HepG2 (cell line): ENCODE results near the gene ANKRD10. TPM values are rescaled to one million over a fixed set of nuclear protein-coding genes. Genes with fewer than 3 reads are reported as not detected.

Source experiments
- ARNT2 ChIP-seq: sonication (generic); formaldehyde crosslinking; IDR thresholded peaks from 2 replicates; pipeline ENCODE4 v1.8.0; 2022; ENCODE audit warnings: mild to moderate bottlenecking, low read depth, missing genetic modification reagents, moderate library complexity
- ESRRA ChIP-seq: sonication (generic); formaldehyde crosslinking; IDR thresholded peaks from 2 replicates; pipeline ENCODE4 v1.5.1; 2020; ENCODE audit warnings: mild to moderate bottlenecking, low read depth, missing genetic modification reagents
- ETV5 ChIP-seq: IDR thresholded peaks from 2 replicates; pipeline ENCODE4 v1.6.1; 2018; ENCODE audit warnings: missing biosample characterization, missing genetic modification reagents, inconsistent platforms, borderline replicate concordance
- FOXO4 ChIP-seq: sonication (generic); formaldehyde crosslinking; conservative IDR thresholded peaks from 2 replicates; pipeline ENCODE4 v1.8.1; 2023; ENCODE audit warnings: missing genetic modification reagents
- HINFP ChIP-seq: sonication (generic); formaldehyde crosslinking; IDR thresholded peaks from 2 replicates; pipeline ENCODE4 v1.4.0; 2020; ENCODE audit warnings: low read depth, mild to moderate bottlenecking, missing genetic modification reagents
- MBNL3 ChIP-seq: fragments of 250-450 bp; sonication (Bioruptor Pico); conservative IDR thresholded peaks from 2 replicates; pipeline ENCODE4 v1.8.0; 2022; ENCODE audit warnings: mild to moderate bottlenecking, inconsistent platforms
- NFE2L2 ChIP-seq: fragments of 150-350 bp; IDR thresholded peaks from 2 replicates; pipeline ENCODE4 v1.6.1; 2014; ENCODE audit warnings: low read length
- NFIC ChIP-seq: IDR thresholded peaks from 2 replicates; pipeline ENCODE4 v1.6.1; 2012; ENCODE audit warnings: mild to moderate bottlenecking, low read length, inconsistent platforms
- NRL ChIP-seq: sonication (generic); formaldehyde crosslinking; IDR thresholded peaks from 2 replicates; pipeline ENCODE4 v1.5.0; 2020; ENCODE audit warnings: missing genetic modification reagents, mild to moderate bottlenecking, moderate library complexity, borderline replicate concordance
- PAWR ChIP-seq: sonication (generic); formaldehyde crosslinking; IDR thresholded peaks from 2 replicates; pipeline ENCODE4 v1.4.0; 2020; ENCODE audit warnings: missing genetic modification reagents, mild to moderate bottlenecking, borderline replicate concordance
- PHB2 ChIP-seq: fragments of 450-650 bp; IDR thresholded peaks from 2 replicates; pipeline ENCODE4 v1.6.1; 2018; ENCODE audit not compliant: partially characterized antibody
- PHF8 ChIP-seq: sonication (generic); formaldehyde crosslinking; IDR thresholded peaks from 2 replicates; pipeline ENCODE4 v1.5.0; 2020; ENCODE audit warnings: missing genetic modification reagents
- POGZ ChIP-seq: sonication (generic); formaldehyde crosslinking; IDR thresholded peaks from 2 replicates; pipeline ENCODE4 v1.4.0; 2020; ENCODE audit warnings: mild to moderate bottlenecking, missing genetic modification reagents
- SNAPC5 ChIP-seq: sonication (generic); formaldehyde crosslinking; IDR thresholded peaks from 2 replicates; pipeline ENCODE4 v1.8.1; 2023; ENCODE audit warnings: mild to moderate bottlenecking, missing genetic modification reagents, borderline replicate concordance
- SSRP1 ChIP-seq: IDR thresholded peaks from 2 replicates; pipeline ENCODE4 v1.6.1; 2016; ENCODE audit warnings: control low read depth
- ZFX ChIP-seq: sonication (generic); formaldehyde crosslinking; IDR thresholded peaks from 2 replicates; pipeline ENCODE4 v1.4.0; 2020; ENCODE audit warnings: mild to moderate bottlenecking, low read depth, missing genetic modification reagents, moderate library complexity
- ZNF30 ChIP-seq: sonication (generic); formaldehyde crosslinking; IDR thresholded peaks from 2 replicates; pipeline ENCODE4 v1.5.0; 2020; ENCODE audit warnings: mild to moderate bottlenecking, missing genetic modification reagents
- ZNF513 ChIP-seq: sonication (generic); formaldehyde crosslinking; conservative IDR thresholded peaks from 2 replicates; pipeline ENCODE4 v1.5.0; 2020; ENCODE audit warnings: missing genetic modification reagents
- ZNF557 ChIP-seq: sonication (generic); formaldehyde crosslinking; IDR thresholded peaks from 2 replicates; pipeline ENCODE4 v1.4.0; 2020; ENCODE audit warnings: missing genetic modification reagents
- ZNF563 ChIP-seq: sonication (generic); formaldehyde crosslinking; IDR thresholded peaks from 2 replicates; pipeline ENCODE4 v1.8.0; 2022; ENCODE audit warnings: mild to moderate bottlenecking, moderate library complexity, missing genetic modification reagents
- ZNF564 ChIP-seq: sonication (generic); formaldehyde crosslinking; IDR thresholded peaks from 2 replicates; pipeline ENCODE4 v1.8.1; 2023; ENCODE audit warnings: mild to moderate bottlenecking, missing genetic modification reagents
- ZNF607 ChIP-seq: sonication (generic); formaldehyde crosslinking; IDR thresholded peaks from 2 replicates; pipeline ENCODE4 v1.5.1; 2020; ENCODE audit warnings: missing genetic modification reagents, mild to moderate bottlenecking, borderline replicate concordance
- ZNF784 ChIP-seq: sonication (generic); formaldehyde crosslinking; IDR thresholded peaks from 2 replicates; pipeline ENCODE4 v1.5.1; 2020; ENCODE audit warnings: missing genetic modification reagents, mild to moderate bottlenecking, borderline replicate concordance
- ZNF879 ChIP-seq: sonication (generic); formaldehyde crosslinking; IDR thresholded peaks from 2 replicates; pipeline ENCODE4 v1.8.1; 2023; ENCODE audit warnings: missing genetic modification reagents
- ZSCAN12 ChIP-seq: sonication (generic); formaldehyde crosslinking; IDR thresholded peaks from 2 replicates; pipeline ENCODE4 v1.9.0; 2021; ENCODE audit warnings: mild to moderate bottlenecking, missing genetic modification reagents
- ZSCAN31 ChIP-seq: sonication (generic); formaldehyde crosslinking; IDR thresholded peaks from 2 replicates; pipeline ENCODE4 v1.5.0; 2020; ENCODE audit warnings: low read depth, mild to moderate bottlenecking, missing genetic modification reagents
- polyA plus RNA-seq, 8 experiments: library from polyadenylated mRNA; depleted of rRNA in 3 of 8; stranded (reverse) in 7 of 8; unstranded in 1 of 8; fragments of >200 nt; fragmentation: Illumina TruSeq in 4 of 8; extraction: Trizol in 4 of 8; gene quantifications; 2 replicates each; pipeline versions ENCODE4 v1.2.1 to v1.2.3, GENCODE V29; 2011 to 2016; ENCODE audit warnings: low read depth in 4 of 8, missing spikeins in 1 of 8, mixed read lengths in 1 of 8; ENCODE audit not compliant: insufficient read depth in 1 of 8
- total RNA-seq, 5 experiments: library from RNA; depleted of rRNA; stranded (reverse); fragments of >200 nt; fragmentation: Illumina TruSeq; extraction: Trizol; gene quantifications; 2 replicates each; pipeline ENCODE4 v1.2.3, GENCODE V29; 2016; ENCODE audit warnings: low read depth in 1 of 5

Gene ANKRD10
- total and polyA plus RNA-seq, 2 of the 13 experiments (the other 11 are each of a cell fraction or from before 2014, with no cell fraction given): 108 to 115 TPM

GRCh38 chr13:110915057-110915873 lies at the start of gene ANKRD10 (continued):
- no peak for TF ChIP-seq FOXO4 (CRISPR knock-in tag)
- no peak for TF ChIP-seq MBNL3 (CRISPR knock-in tag)
- no peak for TF ChIP-seq ZNF879
- no peak for TF ChIP-seq SNAPC5 (CRISPR knock-in tag)
- peak; percentile 88 for TF ChIP-seq PHF8 (CRISPR knock-in tag)
- TF ChIP-seq PHB2: no peak
- no peak for TF ChIP-seq NFE2L2
- 0 out of 2 replicates have a peak, but pooled peaks have one; percentile 26 for TF ChIP-seq ZSCAN31 (CRISPR knock-in tag)
- TF ChIP-seq ZNF564 (CRISPR knock-in tag): no peak
- TF ChIP-seq ZNF607 (CRISPR knock-in tag): peak; percentile 73; the same call in 1 of the 2 replicates
- TF ChIP-seq HINFP: no peak
- TF ChIP-seq ZNF563 (CRISPR knock-in tag): no peak
- TF ChIP-seq ZNF30 (CRISPR knock-in tag): no peak
- TF ChIP-seq POGZ (CRISPR knock-in tag): no peak
- no peak for TF ChIP-seq ZNF557 (CRISPR knock-in tag)
- no peak for TF ChIP-seq NFIC
- TF ChIP-seq ZFX (CRISPR knock-in tag): peak; percentile 80
- no peak for TF ChIP-seq ZNF784 (CRISPR knock-in tag)
- TF ChIP-seq ETV5: no peak; the same call in 1 of the 2 replicates
- TF ChIP-seq ZSCAN12: 0 out of 2 replicates have a peak, but pooled peaks have one; percentile 67
- TF ChIP-seq NRL: peak; percentile 60; the same call in 1 of the 2 replicates
- TF ChIP-seq ARNT2 (CRISPR knock-in tag): no peak
- no peak for TF ChIP-seq PAWR
- no peak for TF ChIP-seq ZNF513 (CRISPR knock-in tag)
- TF ChIP-seq ESRRA (CRISPR knock-in tag): no peak; the same call in 1 of the 2 replicates
- no peak for TF ChIP-seq SSRP1 (CRISPR knock-in tag)
